Thyroid gland (tissue), 4 donors: Measurements from ENCODE around the gene ZNF814. TPM values are rescaled to one million over a fixed set of nuclear protein-coding genes. Genes with fewer than 3 reads are reported as not detected.
"Not testable (repeated sequence)": the region's sequence is repeated elsewhere in the genome, so short reads cannot be mapped to it uniquely, and the experiment has no call there.

Source experiments
- DNase-seq, 2 donors: peaks; one replicate each; pipeline ENCODE4 v3.0.0-alpha.2; 2019
- H3K27ac ChIP-seq, 3 donors: fragments of 200-600 bp; sonication (generic); 1 replicate in 2 of 3; 2 replicates in 1 of 3; pipeline ENCODE4 v1.5.1; 2016 to 2019; ENCODE audit warnings: mild to moderate bottlenecking in 1 of 3, moderate library complexity in 1 of 3
- H3K27me3 ChIP-seq: fragments of 200-600 bp; sonication (generic); one replicate; pipeline ENCODE4 v1.5.1; 2019
- H3K36me3 ChIP-seq, 2 donors: fragments of 200-600 bp; sonication (generic); one replicate each; pipeline ENCODE4 v1.5.1; 2016 to 2019
- H3K4me1 ChIP-seq, 2 donors: fragments of 200-600 bp; sonication (generic); one replicate each; pipeline ENCODE4 v1.5.1; 2017 to 2019
- H3K4me3 ChIP-seq, 3 donors: fragments of 200-600 bp; sonication (generic); replicated peaks in 1 of 3; 1 replicate in 2 of 3; 2 replicates in 1 of 3; pipeline ENCODE4 v1.5.1; 2016; ENCODE audit warnings: mild to moderate bottlenecking in 1 of 3
- H3K9me3 ChIP-seq: fragments of 200-600 bp; sonication (generic); one replicate; pipeline ENCODE4 v1.5.1; 2017
- CTCF ChIP-seq, 6 experiments: fragments of 200-600 bp in 3 of 6; fragments of 450-650 bp in 3 of 6; sonication (generic) in 3 of 6; IDR thresholded peaks; one replicate each; pipeline ENCODE4 v1.5.1; 2016 to 2019; ENCODE audit warnings: antibody characterized with exemption in 6 of 6, mild to moderate bottlenecking in 2 of 6, inconsistent platforms in 1 of 6, moderate library complexity in 1 of 6
- POLR2A ChIP-seq, 2 donors: fragments of 450-650 bp; IDR thresholded peaks; one replicate each; pipeline ENCODE4 v1.6.1; 2017; ENCODE audit warnings: antibody characterized with exemption in 2 of 2, mild to moderate bottlenecking in 2 of 2, moderate library complexity in 1 of 2
- WGBS, 2 donors: methylation state at CpG; one replicate each; pipeline ENCODE4 v1.1.5; 2017; 5-methylcytosine and 5-hydroxymethylcytosine counted together
- intact Hi-C: fragments of 100-400 bp; cut with DNase I; formaldehyde crosslinking; loops from one replicate; pipeline ENCODE4 v1.15.1; 2023
- total RNA-seq, 4 donors: library from RNA; depleted of rRNA; stranded (reverse); fragments of >200 nt; gene quantifications; one replicate each; pipeline ENCODE4 v1.2.3, GENCODE V29; 2016

The ZNF814 gene
- total RNA-seq, 4 donors from 2014 or later, result 25.6 to 41.4 (median 31.6) TPM

DNA sequence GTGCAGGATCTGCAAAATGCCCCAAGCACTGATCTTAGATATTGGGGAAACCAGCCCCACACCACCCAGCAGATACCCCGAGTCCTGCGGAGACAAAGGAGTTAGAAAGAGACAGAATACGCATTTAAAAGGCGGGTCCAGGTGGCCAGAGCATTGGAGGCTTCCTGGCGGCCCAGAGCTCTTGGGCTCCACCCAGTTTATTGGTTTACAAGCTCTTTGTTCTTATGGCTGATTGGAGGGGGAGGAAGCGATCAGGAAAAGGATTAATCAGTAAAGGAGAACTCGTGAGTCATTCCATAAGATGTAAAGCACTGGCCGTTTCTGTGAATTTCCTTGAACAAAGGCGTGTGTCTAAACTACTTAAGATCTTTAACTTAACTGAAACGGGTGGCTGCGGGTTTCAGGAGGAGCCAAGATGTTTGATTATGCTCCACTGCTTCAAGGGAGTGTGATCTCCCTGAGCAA lies 38.3 kb downstream of the ZNF814 start:
- 6 to 11% methylated on average over 11 of the region's 11 CpGs for WGBS, 2 donors
- Histone ChIP-seq H3K27ac (no peak overlapping the region), H3K27me3 (no peaks in the 10 kb centered on the region), H3K4me3 (peak overlapping the region; percentile 12 to 90 (median 71)), H3K9me3 (no peaks in the 10 kb centered on the region), H3K36me3 (peaks cover 0 to under 1% of the 10 kb centered on the region in 2 donors), H3K4me1 (peaks cover 14 to 15% of the 10 kb centered on the region in 2 donors)
- intact Hi-C loops, result no loop called here
- TF ChIP-seq POLR2A (IDR thresholded peaks at IDR 0.05), result no peak
- TF ChIP-seq CTCF (IDR thresholded peaks at IDR 0.05), result no peak
- peak; percentile 21 to 30 for DNase-seq

DNA sequence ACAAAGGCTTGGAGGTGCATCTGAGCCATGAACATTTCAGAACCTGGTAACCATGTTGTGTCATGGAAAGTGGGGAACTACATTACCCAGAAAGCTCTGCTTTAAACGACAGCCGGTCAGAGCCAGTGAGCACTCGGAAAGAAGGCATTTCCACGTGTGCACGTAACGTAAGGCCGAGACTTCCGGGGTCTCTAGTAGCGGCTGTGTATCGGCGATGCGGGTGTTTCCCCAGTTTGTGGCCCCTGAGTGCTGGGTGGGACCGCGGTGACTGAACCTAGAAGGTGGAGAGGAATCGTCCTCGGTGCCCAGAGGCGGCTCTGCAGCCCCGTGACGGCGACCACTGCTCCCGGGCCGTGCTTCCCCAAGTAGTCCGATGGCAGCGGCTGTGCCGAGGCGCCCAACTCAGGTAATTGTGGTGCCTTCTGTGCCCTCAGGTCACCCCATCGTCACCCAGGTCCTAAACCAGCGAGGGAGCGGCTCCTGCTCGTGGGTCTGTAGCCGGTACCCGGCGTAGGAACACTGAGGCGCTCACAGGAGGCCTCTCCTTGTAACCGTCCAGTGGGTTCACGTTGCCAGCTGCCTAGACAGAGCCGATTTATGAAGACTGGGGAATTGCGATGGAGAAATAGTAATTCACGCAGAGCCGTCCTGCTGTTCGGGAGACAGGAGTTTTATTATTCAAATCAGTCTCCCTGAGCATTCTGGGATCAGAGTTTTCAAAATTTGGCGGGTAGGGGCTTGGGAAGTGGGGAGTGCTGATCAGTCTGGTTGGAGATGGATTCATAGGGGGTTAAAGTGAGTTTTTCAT lies 39.0 kb downstream of the ZNF814 start, which contains the start of gene ZNF587:
Gene ZNF587, plus strand, starts transcription at position 194 of the 808 bp plus-strand sequence. Its CDS starts 180 bp downstream, at position 374.
- intact Hi-C loops, H3K27me3 ChIP-seq, H3K36me3 ChIP-seq, H3K9me3 ChIP-seq: not testable (repeated sequence)
- peak; percentile 70 to 78 for DNase-seq
- peak in 1 of 2 donors; percentile 40 for TF ChIP-seq POLR2A (IDR thresholded peaks at IDR 0.05)
- peak within 1 kb of the TSS; percentile 12 to 90 (median 71) for H3K4me3 ChIP-seq
- WGBS, 2 donors, result 0% methylated on average over 21 to 26 of the region's 42 CpGs
- peaks cover 14 to 15% of the 10 kb centered on the region in 2 donors for H3K4me1 ChIP-seq
- peak within 1 kb of the TSS; percentile 33 to 49 (median 35) for H3K27ac ChIP-seq

DNA sequence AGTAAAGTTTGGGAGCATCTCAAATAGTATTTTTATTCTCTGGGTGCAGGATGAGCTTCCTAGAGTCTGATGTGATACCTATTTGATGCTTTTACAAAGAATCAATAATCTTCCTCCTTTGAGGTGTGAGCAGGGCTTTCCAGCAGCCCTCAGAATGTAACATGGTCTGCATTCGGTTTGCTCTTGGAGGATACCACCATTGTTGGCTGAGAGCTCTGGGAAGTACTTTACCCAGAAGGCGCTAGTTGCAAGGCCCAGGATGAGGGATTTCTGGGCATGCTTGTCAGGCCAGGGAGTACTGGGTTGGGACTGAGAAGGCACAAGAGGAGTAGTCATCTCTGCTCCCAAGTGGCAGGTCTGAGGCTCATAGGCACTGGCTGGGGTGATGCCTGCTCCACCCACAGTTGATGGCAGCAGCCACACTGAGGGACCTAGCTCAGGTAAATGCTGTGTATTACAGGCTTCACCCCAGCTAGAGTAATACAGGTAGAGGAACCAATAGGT lies 39.6 kb downstream of the ZNF814 start:
- 86 to 95% methylated on average over 1 to 2 of the region's 2 CpGs for WGBS, 2 donors
- H3K9me3 ChIP-seq, H3K27ac ChIP-seq, H3K4me3 ChIP-seq, DNase-seq, intact Hi-C loops, H3K27me3 ChIP-seq, H3K36me3 ChIP-seq: not testable (repeated sequence)
- peaks cover 14 to 15% of the 10 kb centered on the region in 2 donors for H3K4me1 ChIP-seq

- DNase-seq, H3K9me3 ChIP-seq, intact Hi-C loops, H3K27me3 ChIP-seq, H3K27ac ChIP-seq, H3K36me3 ChIP-seq, H3K4me3 ChIP-seq: not testable (repeated sequence)
- H3K4me1 ChIP-seq, result peaks cover 14 to 15% of the 10 kb centered on the region in 2 donors
- WGBS, 2 donors, result 73 to 87% methylated on average over 3 of the region's 3 CpGs
Measured at GRCh38 chr19:57847164-57847563, 41.7 kb downstream of the ZNF814 start.

- Histone ChIP-seq H3K4me1 (no peaks in the 10 kb centered on the region), H3K27ac (no peak overlapping the region), H3K9me3 (no peaks in the 10 kb centered on the region), H3K36me3 (no peaks in the 10 kb centered on the region), H3K4me3 (no peak overlapping the region), H3K27me3 (no peaks in the 10 kb centered on the region)
- no peak for DNase-seq
- intact Hi-C loops, result no loop called here
- TF ChIP-seq CTCF (IDR thresholded peaks at IDR 0.05), result no peak
- no peak for TF ChIP-seq POLR2A (IDR thresholded peaks at IDR 0.05)
- 78 to 82% methylated on average over 6 of the region's 6 CpGs for WGBS, 2 donors
Measured at GRCh38 chr19:57841122-57841763, 47.6 kb downstream of the ZNF814 start.

- DNase-seq, H3K4me1 ChIP-seq, H3K27me3 ChIP-seq, H3K9me3 ChIP-seq, H3K4me3 ChIP-seq, H3K27ac ChIP-seq, intact Hi-C loops, H3K36me3 ChIP-seq: not testable (repeated sequence)
- WGBS, 2 donors, result 93 to 95% methylated on average over 5 of the region's 5 CpGs
Measured at GRCh38 chr19:57838622-57839191, 50.1 kb downstream of the ZNF814 start.

- DNase-seq, H3K36me3 ChIP-seq, H3K4me1 ChIP-seq, H3K27me3 ChIP-seq, H3K9me3 ChIP-seq, H3K4me3 ChIP-seq, H3K27ac ChIP-seq, intact Hi-C loops: not testable (repeated sequence)
- 94 to 95% methylated on average over 5 of the region's 5 CpGs for WGBS, 2 donors
Measured at GRCh38 chr19:57836991-57837390, 51.8 kb downstream of the ZNF814 start.
